ENCODE data around the gene GPR161. TPM values are rescaled to one million over a fixed set of nuclear protein-coding genes. Genes with fewer than 3 reads are reported as not detected.

The GPR161 gene
- total RNA-seq, 1 experiment from 2014 or later = 13.7 TPM

DNA sequence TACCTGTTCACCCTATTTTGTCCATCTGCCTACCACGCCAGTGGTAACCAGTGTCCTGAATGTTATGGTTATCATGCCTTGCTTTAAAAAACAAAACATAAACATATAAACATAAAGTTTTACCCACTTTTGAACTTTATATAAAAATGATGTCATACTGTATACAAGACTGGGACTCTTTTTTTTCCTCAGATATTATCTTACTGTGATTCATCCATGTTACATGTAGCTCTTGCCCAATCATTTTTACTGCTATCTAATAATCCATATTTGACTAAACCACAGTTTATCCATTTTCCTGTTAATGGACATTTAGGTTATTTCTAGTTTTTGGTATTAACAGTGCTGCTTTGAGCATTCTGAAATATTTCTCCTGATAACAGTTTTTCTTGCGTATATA lies 78.8 kb downstream of the GPR161 start:
- DNase-seq (ENCODE audit: low read depth, low spot score) = no peak
- TF ChIP-seq ZNF274 (IDR thresholded peaks at IDR 0.05; ENCODE audit: low read depth, low read length) = no peak
- no peak for TF ChIP-seq CBX3 (IDR thresholded peaks at IDR 0.05; ENCODE audit: low read depth)
- TF ChIP-seq EZH2 (IDR thresholded peaks at IDR 0.05) = no peak
- TF ChIP-seq POLR2AphosphoS5 (IDR thresholded peaks at IDR 0.05; ENCODE audit: low read depth, low read length) = no peak
- TF ChIP-seq, protein P1, sequence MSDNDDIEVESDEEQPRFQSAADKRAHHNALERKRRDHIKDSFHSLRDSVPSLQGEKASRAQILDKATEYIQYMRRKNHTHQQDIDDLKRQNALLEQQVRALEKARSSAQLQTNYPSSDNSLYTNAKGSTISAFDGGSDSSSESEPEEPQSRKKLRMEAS (IDR thresholded peaks at IDR 0.05) = no peak
- no peak for TF ChIP-seq RAD21 (IDR thresholded peaks at IDR 0.05; ENCODE audit: low read depth)
- TF ChIP-seq, protein P2, sequence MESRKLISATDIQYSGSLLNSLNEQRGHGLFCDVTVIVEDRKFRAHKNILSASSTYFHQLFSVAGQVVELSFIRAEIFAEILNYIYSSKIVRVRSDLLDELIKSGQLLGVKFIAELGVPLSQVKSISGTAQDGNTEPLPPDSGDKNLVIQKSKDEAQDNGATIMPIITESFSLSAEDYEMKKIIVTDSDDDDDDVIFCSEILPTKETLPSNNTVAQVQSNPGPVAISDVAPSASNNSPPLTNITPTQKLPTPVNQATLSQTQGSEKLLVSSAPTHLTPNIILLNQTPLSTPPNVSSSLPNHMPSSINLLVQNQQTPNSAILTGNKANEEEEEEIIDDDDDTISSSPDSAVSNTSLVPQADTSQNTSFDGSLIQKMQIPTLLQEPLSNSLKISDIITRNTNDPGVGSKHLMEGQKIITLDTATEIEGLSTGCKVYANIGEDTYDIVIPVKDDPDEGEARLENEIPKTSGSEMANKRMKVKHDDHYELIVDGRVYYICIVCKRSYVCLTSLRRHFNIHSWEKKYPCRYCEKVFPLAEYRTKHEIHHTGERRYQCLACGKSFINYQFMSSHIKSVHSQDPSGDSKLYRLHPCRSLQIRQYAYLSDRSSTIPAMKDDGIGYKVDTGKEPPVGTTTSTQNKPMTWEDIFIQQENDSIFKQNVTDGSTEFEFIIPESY (IDR thresholded peaks at IDR 0.05; ENCODE audit: extremely low read depth, insufficient replicate concordance, low read length) = no peak
- TF ChIP-seq EZH2phosphoT487 (IDR thresholded peaks at IDR 0.05; ENCODE audit: borderline replicate concordance) = no peak
- no peak for TF ChIP-seq YY1 (IDR thresholded peaks at IDR 0.05; ENCODE audit: extremely low read depth, insufficient replicate concordance, low read depth, low read length)
- TF ChIP-seq EGR1 (IDR thresholded peaks at IDR 0.05; ENCODE audit: low read depth) = no peak
- TF ChIP-seq, protein P3, sequence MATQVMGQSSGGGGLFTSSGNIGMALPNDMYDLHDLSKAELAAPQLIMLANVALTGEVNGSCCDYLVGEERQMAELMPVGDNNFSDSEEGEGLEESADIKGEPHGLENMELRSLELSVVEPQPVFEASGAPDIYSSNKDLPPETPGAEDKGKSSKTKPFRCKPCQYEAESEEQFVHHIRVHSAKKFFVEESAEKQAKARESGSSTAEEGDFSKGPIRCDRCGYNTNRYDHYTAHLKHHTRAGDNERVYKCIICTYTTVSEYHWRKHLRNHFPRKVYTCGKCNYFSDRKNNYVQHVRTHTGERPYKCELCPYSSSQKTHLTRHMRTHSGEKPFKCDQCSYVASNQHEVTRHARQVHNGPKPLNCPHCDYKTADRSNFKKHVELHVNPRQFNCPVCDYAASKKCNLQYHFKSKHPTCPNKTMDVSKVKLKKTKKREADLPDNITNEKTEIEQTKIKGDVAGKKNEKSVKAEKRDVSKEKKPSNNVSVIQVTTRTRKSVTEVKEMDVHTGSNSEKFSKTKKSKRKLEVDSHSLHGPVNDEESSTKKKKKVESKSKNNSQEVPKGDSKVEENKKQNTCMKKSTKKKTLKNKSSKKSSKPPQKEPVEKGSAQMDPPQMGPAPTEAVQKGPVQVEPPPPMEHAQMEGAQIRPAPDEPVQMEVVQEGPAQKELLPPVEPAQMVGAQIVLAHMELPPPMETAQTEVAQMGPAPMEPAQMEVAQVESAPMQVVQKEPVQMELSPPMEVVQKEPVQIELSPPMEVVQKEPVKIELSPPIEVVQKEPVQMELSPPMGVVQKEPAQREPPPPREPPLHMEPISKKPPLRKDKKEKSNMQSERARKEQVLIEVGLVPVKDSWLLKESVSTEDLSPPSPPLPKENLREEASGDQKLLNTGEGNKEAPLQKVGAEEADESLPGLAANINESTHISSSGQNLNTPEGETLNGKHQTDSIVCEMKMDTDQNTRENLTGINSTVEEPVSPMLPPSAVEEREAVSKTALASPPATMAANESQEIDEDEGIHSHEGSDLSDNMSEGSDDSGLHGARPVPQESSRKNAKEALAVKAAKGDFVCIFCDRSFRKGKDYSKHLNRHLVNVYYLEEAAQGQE (IDR thresholded peaks at IDR 0.05; ENCODE audit: low read depth) = no peak
- no peak for TF ChIP-seq SRF (IDR thresholded peaks at IDR 0.05; ENCODE audit: low read depth)
- no peak for TF ChIP-seq CEBPB (IDR thresholded peaks at IDR 0.05; ENCODE audit: low read depth)
- no peak for TF ChIP-seq POLR2A (IDR thresholded peaks at IDR 0.05; ENCODE audit: borderline replicate concordance, extremely low read depth, insufficient read depth, insufficient read length)
- TF ChIP-seq FOSL1 (IDR thresholded peaks at IDR 0.05; ENCODE audit: low read depth) = no peak
- TF ChIP-seq, protein P4, sequence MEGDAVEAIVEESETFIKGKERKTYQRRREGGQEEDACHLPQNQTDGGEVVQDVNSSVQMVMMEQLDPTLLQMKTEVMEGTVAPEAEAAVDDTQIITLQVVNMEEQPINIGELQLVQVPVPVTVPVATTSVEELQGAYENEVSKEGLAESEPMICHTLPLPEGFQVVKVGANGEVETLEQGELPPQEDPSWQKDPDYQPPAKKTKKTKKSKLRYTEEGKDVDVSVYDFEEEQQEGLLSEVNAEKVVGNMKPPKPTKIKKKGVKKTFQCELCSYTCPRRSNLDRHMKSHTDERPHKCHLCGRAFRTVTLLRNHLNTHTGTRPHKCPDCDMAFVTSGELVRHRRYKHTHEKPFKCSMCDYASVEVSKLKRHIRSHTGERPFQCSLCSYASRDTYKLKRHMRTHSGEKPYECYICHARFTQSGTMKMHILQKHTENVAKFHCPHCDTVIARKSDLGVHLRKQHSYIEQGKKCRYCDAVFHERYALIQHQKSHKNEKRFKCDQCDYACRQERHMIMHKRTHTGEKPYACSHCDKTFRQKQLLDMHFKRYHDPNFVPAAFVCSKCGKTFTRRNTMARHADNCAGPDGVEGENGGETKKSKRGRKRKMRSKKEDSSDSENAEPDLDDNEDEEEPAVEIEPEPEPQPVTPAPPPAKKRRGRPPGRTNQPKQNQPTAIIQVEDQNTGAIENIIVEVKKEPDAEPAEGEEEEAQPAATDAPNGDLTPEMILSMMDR (IDR thresholded peaks at IDR 0.05 in 2 of 3, conservative IDR thresholded peaks at IDR 0.05 in 1 of 3; ENCODE audit: borderline replicate concordance in 1 of 3, insufficient read depth in 1 of 3, low read depth in 2 of 3, low read length in 2 of 3) = no peak
- no peak for TF ChIP-seq ELF1 (IDR thresholded peaks at IDR 0.05; ENCODE audit: borderline replicate concordance, low read depth)
- TF ChIP-seq JUND (IDR thresholded peaks at IDR 0.05) = no peak
- TF ChIP-seq ZFX (IDR thresholded peaks at IDR 0.05) = no peak
- no peak for TF ChIP-seq SP1 (IDR thresholded peaks at IDR 0.05; ENCODE audit: low read depth)
- no peaks in the 10 kb centered on the region for H4K20me1 ChIP-seq (ENCODE audit: insufficient read depth)
- H3K27me3 ChIP-seq (ENCODE audit: insufficient read depth, low read length) = no peaks in the 10 kb centered on the region
- no peak overlapping the region for H3K27ac ChIP-seq (ENCODE audit: low read depth, low read length)
- H3K9me3 ChIP-seq (ENCODE audit: control insufficient read depth in 1 of 2, insufficient read depth in 1 of 2, low read depth in 1 of 2, low read length in 2 of 2) = no peaks in the 10 kb centered on the region
- H3K4me1 ChIP-seq (ENCODE audit: control insufficient read depth in 1 of 2, insufficient read depth in 2 of 2, low read length in 2 of 2) = peaks cover 0 to 7% of the 10 kb centered on the region in 2 experiments; a peak in 1 of 4 replicates
- ATAC-seq = no peak
- no peak overlapping the region for H3K4me3 ChIP-seq (replicated peaks in 1 of 2; ENCODE audit: low read depth in 1 of 2, low read length in 2 of 2)
- no peak overlapping the region for H2AFZ ChIP-seq (ENCODE audit: low read depth, low read length, poor library complexity, severe bottlenecking)
- H3K9ac ChIP-seq (ENCODE audit: low read length) = no peak overlapping the region
- intact Hi-C loops (cut with micrococcal nuclease) = no loop called here
- CTCF ChIA-PET = no interaction called here
- H3K36me3 ChIP-seq (ENCODE audit: control insufficient read depth in 1 of 2, insufficient read depth in 2 of 2, low read length in 2 of 2) = no peaks in the 10 kb centered on the region
- BruUV-seq (replicated peaks) = no TSS peak
- no peak overlapping the region for H3K4me2 ChIP-seq (ENCODE audit: low read length)
- no peaks in the 10 kb centered on the region for H3K9me2 ChIP-seq (ENCODE audit: insufficient read depth)
- H3K79me2 ChIP-seq (ENCODE audit: insufficient read depth, low read length) = no peaks in the 10 kb centered on the region
- RAD21 ChIA-PET (ENCODE audit: low non-redundant PET in 1 of 2, low total read pairs in 2 of 2, uncharacterized antibody in 2 of 2, unreplicated experiment in 2 of 2) = no interaction called here
- POLR2A ChIA-PET = no interaction called here
